ENCODE data around the gene SLX9. TPM values are rescaled to one million over a fixed set of nuclear protein-coding genes. Genes with fewer than 3 reads are reported as not detected.
A peak's percentile ranks its signal among the peaks of the same experiment; 100 is the strongest.

Gene SLX9
- total and polyA plus RNA-seq, 7 donors: 9.7 to 38.8 (median 20.7) TPM

- no peak overlapping the region for H3K4me3 ChIP-seq
- TF ChIP-seq EP300 (IDR thresholded peaks at IDR 0.05) (no peak), POLR2A (IDR thresholded peaks at IDR 0.05) (no peak), POLR2AphosphoS5 (IDR thresholded peaks at IDR 0.05) (no peak), CTCF (IDR thresholded peaks at IDR 0.05) (no peak)
- H3K27me3 ChIP-seq: no peaks in the 10 kb centered on the region
- no peaks in the 10 kb centered on the region for H3K36me3 ChIP-seq
- intact Hi-C loops (cut with DNase I): no loop called here
- no peak overlapping the region for H3K27ac ChIP-seq
- H3K4me1 ChIP-seq: peaks cover 0 to 25% (median 20%) of the 10 kb centered on the region in 4 donors
- WGBS, 2 donors: 85 to 92% methylated on average over 9 of the region's 9 CpGs
- DNase-seq: no peak
- H3K9me3 ChIP-seq: no peaks in the 10 kb centered on the region
Measured at GRCh38 chr21:45006536-45007095, 66.8 kb downstream of the SLX9 start.

DNA sequence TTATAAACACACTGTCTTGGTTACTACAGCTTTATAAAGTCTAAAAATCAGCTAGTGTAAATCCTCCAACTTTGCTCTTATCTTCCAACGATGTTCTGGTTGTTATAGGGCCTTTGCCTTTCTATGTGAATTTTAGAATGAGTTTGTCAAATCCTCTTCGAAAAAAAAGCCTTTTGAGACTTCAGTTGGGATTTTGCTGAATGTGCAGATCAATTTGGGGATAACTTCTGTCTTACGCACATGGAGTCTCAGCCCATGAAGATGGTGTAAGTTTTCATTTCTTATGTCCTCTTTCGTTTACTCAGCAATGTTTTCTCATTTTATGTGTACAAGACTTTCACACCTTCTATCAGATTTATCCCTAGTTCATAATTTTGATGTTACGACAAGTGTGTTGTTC, 69.8 kb downstream of the SLX9 start:
- H3K4me3 ChIP-seq: no peak overlapping the region
- 79 to 86% methylated on average over 5 of the region's 5 CpGs for WGBS, 2 donors
- H3K4me1 ChIP-seq: peaks cover 0 to 17% (median 11%) of the 10 kb centered on the region in 4 donors
- H3K27me3 ChIP-seq: no peaks in the 10 kb centered on the region
- DNase-seq: no peak
- TF ChIP-seq EP300 (IDR thresholded peaks at IDR 0.05): no peak
- no peak for TF ChIP-seq POLR2A (IDR thresholded peaks at IDR 0.05)
- no peak for TF ChIP-seq POLR2AphosphoS5 (IDR thresholded peaks at IDR 0.05)
- TF ChIP-seq CTCF (IDR thresholded peaks at IDR 0.05): no peak
- H3K36me3 ChIP-seq: no peaks in the 10 kb centered on the region
- H3K9me3 ChIP-seq: no peaks in the 10 kb centered on the region
- intact Hi-C loops (cut with DNase I): no loop called here
- no peak overlapping the region for H3K27ac ChIP-seq

- Histone ChIP-seq H3K4me1 (peaks cover 0 to 17% (median 11%) of the 10 kb centered on the region in 4 donors), H3K27me3 (no peaks in the 10 kb centered on the region), H3K36me3 (no peaks in the 10 kb centered on the region), H3K27ac (no peak overlapping the region), H3K9me3 (no peaks in the 10 kb centered on the region), H3K4me3 (no peak overlapping the region)
- no peak for DNase-seq
- TF ChIP-seq POLR2AphosphoS5 (IDR thresholded peaks at IDR 0.05) (no peak), EP300 (IDR thresholded peaks at IDR 0.05) (no peak), POLR2A (IDR thresholded peaks at IDR 0.05) (no peak), CTCF (IDR thresholded peaks at IDR 0.05) (no peak)
- intact Hi-C loops (cut with DNase I): no loop called here
- WGBS, 2 donors: 67 to 82% methylated on average over 3 of the region's 3 CpGs
Measured at GRCh38 chr21:45010096-45010495, 70.3 kb downstream of the SLX9 start.

DNA sequence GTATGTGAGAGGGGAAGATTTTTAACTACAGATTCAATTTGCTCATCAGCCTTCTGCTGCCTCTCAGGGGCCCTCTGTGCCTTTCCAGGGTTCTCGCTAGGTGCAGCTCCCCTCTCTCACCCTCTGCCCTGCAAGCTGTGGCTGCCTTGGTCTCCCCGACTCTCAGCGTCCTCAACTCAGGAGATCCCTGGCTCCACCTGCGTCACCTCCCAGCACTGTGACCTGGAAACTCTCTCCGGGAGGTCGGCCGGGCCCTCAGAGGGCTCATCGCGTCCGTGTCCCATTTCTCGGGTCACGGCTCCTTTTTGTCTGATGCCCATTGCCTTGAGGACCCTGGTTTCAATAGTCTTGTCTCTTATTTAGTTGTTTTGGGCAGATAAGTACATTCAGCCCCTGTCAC, 71.0 kb downstream of the SLX9 start:
- Histone ChIP-seq H3K9me3 (no peaks in the 10 kb centered on the region), H3K27ac (no peak overlapping the region), H3K36me3 (no peaks in the 10 kb centered on the region), H3K27me3 (no peaks in the 10 kb centered on the region), H3K4me3 (no peak overlapping the region), H3K4me1 (peaks cover 0 to 17% (median 11%) of the 10 kb centered on the region in 4 donors)
- no peak for DNase-seq
- 93 to 94% methylated on average over 12 of the region's 12 CpGs for WGBS, 2 donors
- TF ChIP-seq CTCF (IDR thresholded peaks at IDR 0.05): no peak
- TF ChIP-seq POLR2AphosphoS5 (IDR thresholded peaks at IDR 0.05): no peak
- TF ChIP-seq POLR2A (IDR thresholded peaks at IDR 0.05): no peak
- no peak for TF ChIP-seq EP300 (IDR thresholded peaks at IDR 0.05)
- intact Hi-C loops (cut with DNase I): no loop called here

DNA sequence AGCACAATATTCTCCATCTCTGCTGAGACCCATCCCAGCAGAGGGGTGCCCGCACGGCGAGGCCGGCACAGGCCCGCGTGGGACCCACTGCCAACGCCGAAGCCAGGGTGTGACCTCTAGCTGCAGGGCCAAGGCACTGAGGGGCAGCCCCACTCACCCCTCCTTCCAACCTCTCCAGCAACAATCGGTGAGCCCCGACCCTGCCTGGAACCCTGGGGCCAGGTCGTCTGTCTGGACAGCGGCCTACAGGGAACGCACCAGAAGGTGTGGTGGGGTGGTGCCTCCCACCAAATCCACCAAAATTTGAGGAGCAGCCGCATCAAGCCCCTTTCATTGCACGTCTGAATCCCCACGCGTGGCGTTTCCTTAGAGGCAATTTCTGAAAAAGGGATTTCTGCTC, 71.6 kb downstream of the SLX9 start:
- Histone ChIP-seq H3K27me3 (no peaks in the 10 kb centered on the region), H3K9me3 (no peaks in the 10 kb centered on the region), H3K4me1 (peaks cover 0 to 17% (median 11%) of the 10 kb centered on the region in 4 donors), H3K4me3 (no peak overlapping the region), H3K36me3 (no peaks in the 10 kb centered on the region), H3K27ac (no peak overlapping the region)
- intact Hi-C loops (cut with DNase I): no loop called here
- DNase-seq: peak; percentile 64
- 90 to 93% methylated on average over 18 of the region's 18 CpGs for WGBS, 2 donors
- no peak for TF ChIP-seq POLR2A (IDR thresholded peaks at IDR 0.05)
- no peak for TF ChIP-seq EP300 (IDR thresholded peaks at IDR 0.05)
- TF ChIP-seq POLR2AphosphoS5 (IDR thresholded peaks at IDR 0.05): no peak

Measured in sigmoid colon (tissue), 7 donors.